Measurements from ENCODE around the gene FGD1. TPM values are rescaled to one million over a fixed set of nuclear protein-coding genes. Genes with fewer than 3 reads are reported as not detected.

The FGD1 gene
- total and polyA plus RNA-seq, 2 donors (not counting 1 experiment from before 2014, with no cell fraction given) = 4.3 to 4.5 TPM

DNA sequence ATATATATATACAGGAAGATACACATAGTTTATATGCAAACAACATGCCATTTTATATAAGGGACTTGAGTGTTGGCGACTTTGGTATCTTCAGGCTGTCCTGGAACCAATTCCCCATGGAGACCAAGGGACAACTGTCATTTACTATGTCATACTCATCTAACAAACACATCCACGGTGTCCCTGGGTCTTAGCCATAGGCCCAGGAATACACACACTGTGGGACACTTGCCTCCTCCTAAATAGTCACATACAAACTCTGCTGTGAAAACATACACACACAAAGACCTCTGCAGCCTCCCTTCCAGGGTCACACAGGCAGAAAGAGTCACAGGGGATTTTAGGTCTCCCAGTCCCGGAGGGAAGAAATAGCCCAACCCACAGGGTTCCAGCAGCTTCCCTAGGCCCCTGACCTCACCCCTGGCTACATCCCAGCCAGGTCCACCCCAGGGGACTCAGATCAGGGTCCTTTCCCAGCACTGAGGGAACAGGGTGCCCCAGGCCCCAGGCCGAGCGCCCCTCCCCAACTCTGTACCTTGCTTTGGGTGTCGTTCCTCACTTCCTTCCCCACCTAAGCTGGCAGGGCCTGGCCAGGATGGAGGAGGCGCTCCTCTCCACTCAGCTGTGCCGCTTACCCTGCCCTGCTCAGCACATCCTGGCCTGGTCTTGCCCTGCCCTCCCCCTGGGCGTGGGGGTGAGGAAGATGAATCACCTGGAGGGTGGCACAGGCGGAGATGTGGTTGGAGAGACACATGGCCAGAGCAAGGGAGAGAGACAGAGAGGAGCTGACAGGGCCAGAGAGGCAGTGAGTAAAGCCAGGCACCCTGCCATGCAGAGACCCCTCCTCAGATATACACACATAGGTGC, 21.8 kb downstream of the FGD1 start:
- no peaks in the 10 kb centered on the region for H3K79me2 ChIP-seq (ENCODE audit: control insufficient read depth, insufficient read depth, low read length)
- no peak overlapping the region for H2AFZ ChIP-seq (ENCODE audit: low read length)
- no peak for DNase-seq (ENCODE audit: low read depth in 2 of 2)
- TF ChIP-seq, protein P1, sequence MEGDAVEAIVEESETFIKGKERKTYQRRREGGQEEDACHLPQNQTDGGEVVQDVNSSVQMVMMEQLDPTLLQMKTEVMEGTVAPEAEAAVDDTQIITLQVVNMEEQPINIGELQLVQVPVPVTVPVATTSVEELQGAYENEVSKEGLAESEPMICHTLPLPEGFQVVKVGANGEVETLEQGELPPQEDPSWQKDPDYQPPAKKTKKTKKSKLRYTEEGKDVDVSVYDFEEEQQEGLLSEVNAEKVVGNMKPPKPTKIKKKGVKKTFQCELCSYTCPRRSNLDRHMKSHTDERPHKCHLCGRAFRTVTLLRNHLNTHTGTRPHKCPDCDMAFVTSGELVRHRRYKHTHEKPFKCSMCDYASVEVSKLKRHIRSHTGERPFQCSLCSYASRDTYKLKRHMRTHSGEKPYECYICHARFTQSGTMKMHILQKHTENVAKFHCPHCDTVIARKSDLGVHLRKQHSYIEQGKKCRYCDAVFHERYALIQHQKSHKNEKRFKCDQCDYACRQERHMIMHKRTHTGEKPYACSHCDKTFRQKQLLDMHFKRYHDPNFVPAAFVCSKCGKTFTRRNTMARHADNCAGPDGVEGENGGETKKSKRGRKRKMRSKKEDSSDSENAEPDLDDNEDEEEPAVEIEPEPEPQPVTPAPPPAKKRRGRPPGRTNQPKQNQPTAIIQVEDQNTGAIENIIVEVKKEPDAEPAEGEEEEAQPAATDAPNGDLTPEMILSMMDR (conservative IDR thresholded peaks at IDR 0.05 in 1 of 2, IDR thresholded peaks at IDR 0.05 in 1 of 2; ENCODE audit: low read depth in 1 of 2, low read length in 2 of 2) = no peak
- TF ChIP-seq EZH2 (IDR thresholded peaks at IDR 0.05; ENCODE audit: low read length, missing control alignments) = no peak
- no peak overlapping the region for H3K4me2 ChIP-seq (ENCODE audit: extremely low read depth, insufficient read depth, low read length)
- H3K36me3 ChIP-seq (ENCODE audit: control insufficient read depth, insufficient read depth, low read length) = no peaks in the 10 kb centered on the region
- no peaks in the 10 kb centered on the region for H4K20me1 ChIP-seq (ENCODE audit: control insufficient read depth, extremely low read depth, insufficient read depth, low read length)
- no peak overlapping the region for H3K4me3 ChIP-seq (replicated peaks in 1 of 4; ENCODE audit: control extremely low read depth in 1 of 4, insufficient read depth in 1 of 4, low read depth in 3 of 4, low read length in 4 of 4)
- no peaks in the 10 kb centered on the region for H3K9me3 ChIP-seq (ENCODE audit: control insufficient read depth, insufficient read depth, low read depth, low read length)
- H3K4me1 ChIP-seq (ENCODE audit: control insufficient read depth, extremely low read depth, insufficient read depth, low read length) = no peaks in the 10 kb centered on the region
- no peak overlapping the region for H3K27ac ChIP-seq (ENCODE audit: insufficient read depth, low read length)
- H3K27me3 ChIP-seq (ENCODE audit: control insufficient read depth, insufficient read depth, low read length) = no peaks in the 10 kb centered on the region
- H3K9ac ChIP-seq (ENCODE audit: insufficient read depth, low read length) = no peak overlapping the region

DNA sequence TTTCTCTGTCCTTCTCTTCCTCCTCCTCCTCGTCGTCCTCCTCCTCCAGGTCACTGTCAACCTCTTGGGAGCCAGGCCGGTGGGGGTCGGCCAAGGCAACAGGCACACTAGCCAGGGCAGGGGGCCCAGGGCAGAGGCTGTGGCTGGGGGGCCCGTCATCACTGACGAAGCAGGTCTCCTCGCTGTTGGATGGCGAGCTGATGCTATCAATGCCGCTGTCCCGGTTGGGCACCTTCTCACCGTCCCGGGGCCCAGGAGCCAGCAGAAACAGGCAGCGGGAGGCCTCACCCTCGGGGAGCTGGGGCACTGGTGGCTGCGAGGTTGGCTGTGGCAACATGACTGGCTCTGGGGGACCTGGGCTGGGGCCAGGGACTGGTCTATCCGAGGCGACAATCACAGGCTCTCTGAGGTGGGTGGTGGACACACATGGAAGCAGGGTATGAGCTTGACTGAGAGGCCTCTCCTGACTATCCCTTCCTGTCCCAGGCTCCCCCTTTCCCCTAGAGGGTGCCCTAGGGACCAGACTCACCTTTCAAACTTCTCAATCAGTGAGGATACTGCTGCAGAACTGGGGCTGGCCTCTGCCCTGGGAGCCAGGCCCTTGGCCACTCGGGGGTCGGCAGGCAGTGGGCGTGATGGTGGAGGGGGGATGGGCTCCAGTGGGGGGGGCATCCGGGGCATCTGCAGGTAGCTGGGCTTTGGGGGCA, 25.8 kb downstream of the FGD1 start:
- H3K36me3 ChIP-seq (ENCODE audit: control insufficient read depth, insufficient read depth, low read length) = peaks cover 2% of the 10 kb centered on the region
- H3K4me3 ChIP-seq (replicated peaks in 1 of 4; ENCODE audit: control extremely low read depth in 1 of 4, insufficient read depth in 1 of 4, low read depth in 3 of 4, low read length in 4 of 4) = no peak overlapping the region
- H4K20me1 ChIP-seq (ENCODE audit: control insufficient read depth, extremely low read depth, insufficient read depth, low read length) = no peaks in the 10 kb centered on the region
- DNase-seq (ENCODE audit: low read depth in 2 of 2) = no peak
- H3K4me1 ChIP-seq (ENCODE audit: control insufficient read depth, extremely low read depth, insufficient read depth, low read length) = no peaks in the 10 kb centered on the region
- no peaks in the 10 kb centered on the region for H3K9me3 ChIP-seq (ENCODE audit: control insufficient read depth, insufficient read depth, low read depth, low read length)
- no peak overlapping the region for H3K27ac ChIP-seq (ENCODE audit: insufficient read depth, low read length)
- H3K9ac ChIP-seq (ENCODE audit: insufficient read depth, low read length) = no peak overlapping the region
- TF ChIP-seq, protein P1 (conservative IDR thresholded peaks at IDR 0.05 in 1 of 2, IDR thresholded peaks at IDR 0.05 in 1 of 2; ENCODE audit: low read depth in 1 of 2, low read length in 2 of 2) = no peak
- no peak for TF ChIP-seq EZH2 (IDR thresholded peaks at IDR 0.05; ENCODE audit: low read length, missing control alignments)
- no peaks in the 10 kb centered on the region for H3K27me3 ChIP-seq (ENCODE audit: control insufficient read depth, insufficient read depth, low read length)
- H2AFZ ChIP-seq (ENCODE audit: low read length) = no peak overlapping the region
- no peak overlapping the region for H3K4me2 ChIP-seq (ENCODE audit: extremely low read depth, insufficient read depth, low read length)
- H3K79me2 ChIP-seq (ENCODE audit: control insufficient read depth, insufficient read depth, low read length) = no peaks in the 10 kb centered on the region

DNA sequence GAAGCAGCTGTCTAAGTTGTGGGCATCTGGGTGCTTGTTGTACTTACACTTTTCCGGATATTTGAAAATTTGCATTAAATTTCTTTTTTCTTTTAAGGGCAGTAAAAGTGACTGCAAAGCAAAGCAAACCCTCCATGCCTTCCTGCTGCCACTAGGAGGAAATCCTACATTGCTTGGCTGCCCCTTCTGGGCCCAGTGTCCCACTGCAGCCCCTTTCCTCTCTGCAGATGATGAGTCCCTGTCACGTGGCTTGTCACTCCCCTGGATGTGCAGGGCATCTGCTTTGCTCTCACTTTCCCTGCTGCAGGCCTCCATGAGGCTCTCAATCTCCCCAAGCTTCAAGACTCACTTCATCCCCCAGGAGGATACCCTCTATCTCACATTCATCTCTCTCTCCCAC, 43.1 kb downstream of the FGD1 start:
- no peaks in the 10 kb centered on the region for H3K4me1 ChIP-seq (ENCODE audit: control insufficient read depth, extremely low read depth, insufficient read depth, low read length)
- H3K9ac ChIP-seq (ENCODE audit: insufficient read depth, low read length) = no peak overlapping the region
- no peak overlapping the region for H3K4me2 ChIP-seq (ENCODE audit: extremely low read depth, insufficient read depth, low read length)
- no peak overlapping the region for H3K4me3 ChIP-seq (replicated peaks in 1 of 4; ENCODE audit: control extremely low read depth in 1 of 4, insufficient read depth in 1 of 4, low read depth in 3 of 4, low read length in 4 of 4)
- H3K9me3 ChIP-seq (ENCODE audit: control insufficient read depth, insufficient read depth, low read depth, low read length) = no peaks in the 10 kb centered on the region
- no peak overlapping the region for H3K27ac ChIP-seq (ENCODE audit: insufficient read depth, low read length)
- H3K27me3 ChIP-seq (ENCODE audit: control insufficient read depth, insufficient read depth, low read length) = no peaks in the 10 kb centered on the region
- no peaks in the 10 kb centered on the region for H4K20me1 ChIP-seq (ENCODE audit: control insufficient read depth, extremely low read depth, insufficient read depth, low read length)
- H2AFZ ChIP-seq (ENCODE audit: low read length) = no peak overlapping the region
- H3K36me3 ChIP-seq (ENCODE audit: control insufficient read depth, insufficient read depth, low read length) = no peaks in the 10 kb centered on the region
- no peaks in the 10 kb centered on the region for H3K79me2 ChIP-seq (ENCODE audit: control insufficient read depth, insufficient read depth, low read length)
- no peak for TF ChIP-seq EZH2 (IDR thresholded peaks at IDR 0.05; ENCODE audit: low read length, missing control alignments)
- TF ChIP-seq, protein P1 (conservative IDR thresholded peaks at IDR 0.05 in 1 of 2, IDR thresholded peaks at IDR 0.05 in 1 of 2; ENCODE audit: low read depth in 1 of 2, low read length in 2 of 2) = no peak
- DNase-seq (ENCODE audit: low read depth in 2 of 2) = peak; percentile 6

Data from fibroblast of lung (primary cell).